ENCODE results near the gene B4GALNT3.

The B4GALNT3 gene

DNA sequence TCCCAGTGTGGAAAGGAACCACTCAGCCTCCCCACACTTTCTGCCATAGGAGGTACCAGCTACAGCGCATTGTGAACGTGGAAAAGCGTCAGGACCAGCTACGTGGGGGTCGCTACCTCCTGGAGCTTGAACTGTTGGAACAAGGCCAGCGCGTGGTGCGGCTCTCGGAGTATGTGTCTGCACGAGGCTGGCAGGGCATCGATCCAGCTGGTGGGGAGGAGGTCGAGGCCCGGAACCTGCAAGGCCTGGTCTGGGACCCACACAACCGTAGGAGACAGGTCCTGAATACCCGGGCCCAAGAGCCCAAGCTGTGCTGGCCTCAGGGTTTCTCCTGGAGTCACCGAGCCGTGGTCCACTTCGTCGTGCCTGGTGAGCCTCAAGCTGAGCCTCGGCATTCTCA lies 96.8 kb downstream of the B4GALNT3 start:
- DNase-seq (ENCODE audit: low read depth in 2 of 2, low spot score in 1 of 2) = no peak

DNA sequence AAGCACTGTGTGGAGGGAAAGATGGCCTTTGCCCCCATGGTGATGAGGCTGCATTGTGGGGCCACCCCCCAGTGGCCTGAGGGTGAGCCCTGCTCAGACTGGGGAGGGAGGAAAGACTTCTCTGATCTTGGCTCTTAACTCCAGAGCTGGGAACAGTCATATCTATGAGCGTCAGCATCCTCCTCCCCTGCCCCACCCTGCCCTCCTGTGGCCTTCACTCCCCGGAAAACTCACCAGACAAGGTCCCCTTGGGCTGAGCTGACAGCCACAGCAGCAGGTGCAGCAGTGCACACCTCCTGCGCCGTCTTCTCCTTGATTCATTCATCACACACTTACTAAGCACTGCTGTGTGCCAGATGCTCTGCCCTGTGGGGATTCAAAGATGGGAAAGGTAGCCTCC lies 98.8 kb downstream of the B4GALNT3 start:
- DNase-seq (ENCODE audit: low read depth in 2 of 2, low spot score in 1 of 2) = no peak

DNA sequence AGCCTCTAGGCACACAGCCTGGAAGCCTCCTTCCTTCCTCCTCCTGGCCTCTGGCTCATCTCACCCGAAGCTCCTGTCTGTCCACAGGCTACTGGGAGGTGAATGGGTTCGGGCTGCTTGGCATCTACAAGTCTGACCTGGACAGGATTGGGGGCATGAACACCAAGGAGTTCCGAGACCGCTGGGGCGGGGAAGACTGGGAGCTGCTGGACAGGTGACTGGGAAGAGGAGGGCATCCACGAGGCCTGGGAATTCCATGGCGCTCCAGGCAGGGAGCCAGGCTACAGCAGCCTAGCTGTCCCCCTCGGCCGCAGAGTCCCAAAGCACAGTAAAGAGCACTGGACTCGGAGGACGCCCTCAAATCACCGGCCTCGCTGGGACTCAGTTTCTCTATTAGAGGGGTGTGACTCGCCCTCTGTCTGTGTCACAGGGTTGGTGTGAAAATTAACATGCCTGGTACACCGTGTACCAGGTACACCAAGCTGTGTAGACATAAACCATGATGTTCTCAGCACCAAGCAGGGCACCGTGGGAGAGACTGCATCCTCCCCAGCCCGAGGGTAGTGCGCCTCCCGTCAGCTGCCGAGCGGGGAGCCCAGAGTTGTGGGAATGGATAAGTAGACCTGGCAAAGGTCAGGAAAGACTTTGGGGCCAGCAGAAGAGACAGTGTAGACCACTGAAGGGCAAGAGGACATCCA lies 99.6 kb downstream of the B4GALNT3 start:
- no peak for DNase-seq (ENCODE audit: low read depth in 2 of 2, low spot score in 1 of 2)

DNA sequence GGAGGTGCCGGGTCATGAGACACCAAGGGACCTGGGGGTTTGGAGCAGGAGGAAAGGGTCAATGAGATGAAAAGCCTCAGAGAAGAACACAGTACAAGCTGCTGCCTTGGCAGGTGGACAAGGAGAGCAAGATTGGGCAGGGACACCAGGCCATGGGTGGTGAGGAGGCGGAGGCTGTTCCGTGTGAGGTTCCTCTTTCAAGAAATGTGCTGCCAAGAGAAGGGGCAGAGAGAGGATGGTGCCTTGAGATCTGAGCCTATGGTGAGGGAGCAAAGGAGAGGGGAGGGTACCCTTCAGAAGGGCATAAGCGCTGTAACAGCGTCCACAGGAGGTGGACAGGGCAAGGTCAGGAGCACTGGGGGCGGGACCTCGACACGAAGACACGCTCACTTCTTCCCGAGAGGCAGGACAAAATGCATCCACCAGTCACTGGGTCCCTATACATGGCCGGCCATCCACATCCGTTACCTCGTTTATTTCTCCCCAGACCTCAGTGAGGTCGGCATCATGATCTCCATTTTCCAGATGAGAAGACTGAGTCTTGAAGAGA lies 100.2 kb downstream of the B4GALNT3 start:
- no peak for DNase-seq (ENCODE audit: low read depth in 2 of 2, low spot score in 1 of 2)

DNA sequence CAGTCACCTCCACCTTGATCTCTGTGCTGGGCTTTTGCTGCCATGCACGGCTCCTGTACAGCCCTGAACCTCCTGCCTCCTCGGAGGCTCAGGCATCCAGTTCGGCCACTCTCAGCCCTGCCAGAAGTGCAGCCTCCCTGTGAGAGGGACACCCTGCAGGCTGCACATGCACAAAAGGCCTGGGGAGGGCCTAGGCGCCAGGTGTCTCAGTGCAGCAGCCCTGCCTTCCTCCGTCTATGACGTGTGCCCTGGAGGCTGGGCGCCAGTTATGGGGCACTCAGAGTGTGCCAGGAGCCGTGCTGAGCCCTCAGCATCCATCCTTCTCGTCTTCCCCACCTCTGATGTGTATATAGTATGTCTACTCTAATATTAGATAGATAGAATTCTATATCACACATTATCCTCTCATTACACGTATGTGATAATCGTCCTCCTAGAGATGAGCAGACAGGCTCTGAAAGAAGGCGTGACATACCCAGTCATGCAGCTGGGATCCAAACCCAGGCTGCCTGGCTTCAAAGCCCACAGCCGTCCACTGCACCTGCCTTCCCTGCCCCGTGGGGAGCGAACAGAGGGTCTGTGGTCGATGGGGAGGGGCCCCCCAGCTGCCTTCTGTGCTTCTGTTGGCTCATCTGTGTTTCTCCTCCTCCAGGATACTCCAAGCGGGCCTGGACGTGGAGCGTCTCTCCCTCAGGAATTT lies 101.1 kb downstream of the B4GALNT3 start:
- DNase-seq (ENCODE audit: low read depth in 2 of 2, low spot score in 1 of 2) = no peak

DNA sequence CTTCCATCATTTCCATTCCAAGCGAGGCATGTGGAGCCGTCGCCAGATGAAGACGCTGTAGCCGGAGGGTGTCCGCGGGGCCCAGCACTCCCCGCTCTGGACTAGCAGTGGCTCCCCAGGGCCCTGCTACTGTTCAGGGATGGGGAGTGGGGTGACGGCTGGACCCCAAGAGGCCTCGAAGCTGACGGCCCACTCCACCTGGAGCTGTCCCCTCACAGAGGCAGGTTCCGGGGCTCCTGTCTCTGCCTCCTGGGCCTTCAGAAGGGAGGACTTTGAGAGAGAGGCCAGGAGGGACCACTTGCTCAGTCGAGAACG lies 101.6 kb downstream of the B4GALNT3 start:
- no peak for DNase-seq (ENCODE audit: low read depth in 2 of 2, low spot score in 1 of 2)

DNA sequence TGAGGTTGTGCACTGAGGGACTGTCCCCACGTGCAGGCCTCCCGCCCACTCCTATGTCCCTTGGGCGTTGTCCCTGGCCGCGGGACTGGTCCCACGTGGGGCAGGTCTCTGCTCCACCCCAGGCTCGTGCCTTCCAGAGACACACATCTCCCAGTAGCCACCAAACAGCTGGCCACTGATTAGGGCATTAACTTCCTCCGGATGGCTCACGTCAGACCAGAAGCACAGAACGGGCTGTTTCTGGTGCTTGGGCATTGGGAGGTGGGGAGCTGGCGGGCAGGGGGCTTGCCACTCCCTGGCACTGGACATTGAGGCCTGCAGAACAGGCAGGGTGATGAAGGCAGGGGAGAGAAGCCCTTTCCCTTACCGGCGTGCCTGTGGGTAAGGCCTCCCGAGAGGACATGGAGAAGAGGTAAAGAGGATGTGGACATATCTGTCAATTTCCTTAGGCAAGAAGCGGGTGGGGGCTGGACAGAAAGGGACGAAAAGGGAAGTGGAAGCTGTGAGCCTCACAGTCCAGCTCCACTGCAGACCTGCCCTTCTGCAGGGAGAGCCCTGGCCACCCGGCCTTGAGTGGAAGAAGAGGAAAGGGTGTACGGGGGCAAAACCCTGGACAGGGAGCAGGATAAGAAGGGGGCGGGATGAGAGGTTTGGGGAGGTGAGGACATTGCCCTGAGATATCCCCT lies 102.3 kb downstream of the B4GALNT3 start:
- DNase-seq (ENCODE audit: low read depth in 2 of 2, low spot score in 1 of 2) = no peak

DNA sequence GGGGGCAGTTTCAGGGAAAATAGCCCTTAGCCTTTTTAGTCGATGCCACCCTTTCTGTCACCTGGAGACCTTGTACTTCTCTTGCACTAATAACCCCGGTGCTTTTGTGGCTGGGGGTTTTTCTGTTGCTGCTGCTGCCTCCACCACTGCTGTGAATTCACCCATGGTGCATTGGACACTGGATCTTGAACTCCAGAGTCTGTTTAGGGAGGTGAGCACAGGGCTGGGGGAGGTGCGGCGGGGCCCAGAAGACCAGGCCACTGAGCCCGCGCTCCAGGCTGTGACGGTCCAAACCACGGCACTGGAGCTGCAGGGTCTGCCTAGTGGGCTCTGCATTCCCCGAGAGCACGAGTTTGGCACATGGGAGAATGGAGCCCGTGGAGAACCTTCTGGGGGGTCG lies 102.9 kb downstream of the B4GALNT3 start:
- DNase-seq (ENCODE audit: low read depth in 2 of 2, low spot score in 1 of 2) = no peak

DNA sequence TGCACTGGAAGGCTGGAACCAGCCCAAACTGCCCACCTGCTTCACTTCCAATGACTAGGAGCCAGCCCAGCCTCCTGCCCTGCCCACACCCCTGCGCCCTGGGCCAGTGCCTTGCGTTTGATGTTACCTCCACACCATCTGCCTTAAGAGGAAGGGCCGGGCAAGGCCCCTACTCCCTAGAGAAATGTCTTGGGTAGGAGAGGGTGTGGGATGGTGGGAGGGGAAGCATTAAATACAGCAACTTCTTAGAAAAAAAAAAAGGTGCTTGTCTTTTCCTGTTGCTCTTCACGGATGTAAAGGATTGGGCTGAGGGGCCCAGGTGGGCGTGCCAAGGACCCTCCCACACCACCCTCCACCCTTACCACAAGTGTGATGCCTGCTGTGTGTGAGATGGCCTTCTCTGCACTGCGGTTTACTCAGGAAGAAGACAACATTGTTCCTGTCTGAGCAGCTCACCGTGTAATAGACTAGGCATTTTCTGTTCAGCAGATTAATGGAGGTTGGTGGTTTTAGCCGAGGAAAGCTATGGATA lies 103.6 kb downstream of the B4GALNT3 start:
- DNase-seq (ENCODE audit: low read depth in 2 of 2, low spot score in 1 of 2) = peak in 1 of 2 donors; percentile 53

DNA sequence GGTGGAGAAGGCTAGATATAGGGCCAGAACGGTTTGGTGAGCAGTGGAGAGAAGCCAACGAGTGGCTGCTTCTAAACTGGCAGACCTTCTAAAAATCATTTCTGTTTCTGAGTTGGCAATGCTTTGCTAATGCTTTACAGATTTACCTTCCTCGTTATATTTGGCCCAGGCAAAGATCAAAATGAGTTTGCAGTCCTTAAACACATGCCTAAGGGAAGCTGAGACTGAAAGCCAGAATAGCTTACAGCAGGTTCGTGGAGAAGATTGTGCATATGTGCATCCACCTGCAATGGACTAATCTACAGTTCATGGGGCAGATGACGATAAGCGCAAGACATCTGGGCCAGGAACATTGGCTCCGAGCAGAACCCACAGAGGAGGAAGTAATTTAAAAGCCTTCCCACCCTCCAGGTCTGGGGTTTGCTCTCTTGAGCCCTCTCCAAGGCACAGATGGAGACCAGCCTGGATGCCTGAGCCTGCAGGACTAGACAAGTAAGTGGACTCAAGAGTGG lies 104.1 kb downstream of the B4GALNT3 start:
- no peak for DNase-seq (ENCODE audit: low read depth in 2 of 2, low spot score in 1 of 2)

DNA sequence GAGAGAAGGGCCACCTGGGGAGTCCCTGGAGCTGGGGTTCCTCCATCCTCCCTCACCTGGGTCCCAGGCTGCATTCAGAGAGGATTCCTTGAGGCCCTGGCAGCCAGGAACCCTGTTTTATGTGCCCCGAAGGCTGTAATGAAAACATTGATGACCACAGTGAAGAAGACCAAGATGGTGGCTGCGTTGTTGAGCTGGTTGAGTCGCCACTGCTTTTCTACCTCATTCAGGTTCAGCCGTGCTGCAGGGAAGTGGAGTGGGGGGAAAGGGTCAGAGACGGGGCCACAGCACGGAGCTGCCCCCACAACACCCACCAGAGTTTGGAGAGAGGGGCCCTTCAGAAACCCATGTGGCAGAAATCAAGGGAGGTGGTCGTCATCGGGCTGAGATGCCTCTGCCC lies 105.4 kb downstream of the B4GALNT3 start:
- no peak for DNase-seq (ENCODE audit: low read depth in 2 of 2, low spot score in 1 of 2)

DNA sequence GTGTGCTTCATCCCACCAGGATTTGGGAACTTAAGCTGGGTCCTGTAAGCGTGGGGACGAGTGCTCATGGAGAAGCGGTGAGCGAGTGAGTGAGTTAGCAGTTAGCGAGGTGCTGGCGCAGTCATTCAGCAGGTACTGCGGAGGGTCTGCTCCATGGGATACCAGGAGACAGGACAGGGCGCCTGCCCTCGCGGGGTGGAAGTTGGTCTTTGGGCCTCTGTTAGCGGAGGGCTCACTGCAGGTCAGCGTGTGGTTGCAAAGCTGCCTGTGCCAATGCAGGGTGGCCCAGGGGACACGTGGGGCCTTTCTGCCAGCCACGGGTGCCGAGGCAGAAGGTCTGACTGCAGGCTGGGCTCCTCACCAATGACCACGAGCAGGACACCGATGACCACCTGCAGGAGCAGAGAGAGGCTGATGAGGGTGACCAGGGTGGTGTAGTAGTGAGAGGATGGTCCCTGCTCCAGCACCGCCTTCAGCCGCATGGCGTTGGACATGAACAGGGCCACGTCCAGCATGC lies 105.9 kb downstream of the B4GALNT3 start:
- no peak for DNase-seq (ENCODE audit: low read depth in 2 of 2, low spot score in 1 of 2)

DNA sequence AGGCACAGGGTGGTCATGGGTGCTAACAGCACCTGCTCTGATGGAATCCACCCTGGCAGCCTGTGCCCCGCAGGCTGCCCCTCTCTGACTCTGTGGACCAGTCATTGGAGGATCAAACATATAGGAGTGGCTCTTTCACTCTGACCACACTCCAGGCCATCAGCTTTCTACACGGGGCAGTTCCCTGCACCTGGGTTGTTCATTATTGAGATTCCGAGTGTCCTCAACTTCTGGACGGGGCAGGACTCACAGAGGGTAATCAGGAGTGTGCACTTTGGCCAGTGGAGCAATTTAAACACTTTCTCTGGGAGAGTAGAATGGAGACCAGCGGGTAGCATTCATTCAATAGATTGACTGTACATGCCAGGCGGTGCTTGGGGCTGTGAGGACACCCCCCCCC lies 108.7 kb downstream of the B4GALNT3 start:
- DNase-seq (ENCODE audit: low read depth in 2 of 2, low spot score in 1 of 2) = no peak

DNA sequence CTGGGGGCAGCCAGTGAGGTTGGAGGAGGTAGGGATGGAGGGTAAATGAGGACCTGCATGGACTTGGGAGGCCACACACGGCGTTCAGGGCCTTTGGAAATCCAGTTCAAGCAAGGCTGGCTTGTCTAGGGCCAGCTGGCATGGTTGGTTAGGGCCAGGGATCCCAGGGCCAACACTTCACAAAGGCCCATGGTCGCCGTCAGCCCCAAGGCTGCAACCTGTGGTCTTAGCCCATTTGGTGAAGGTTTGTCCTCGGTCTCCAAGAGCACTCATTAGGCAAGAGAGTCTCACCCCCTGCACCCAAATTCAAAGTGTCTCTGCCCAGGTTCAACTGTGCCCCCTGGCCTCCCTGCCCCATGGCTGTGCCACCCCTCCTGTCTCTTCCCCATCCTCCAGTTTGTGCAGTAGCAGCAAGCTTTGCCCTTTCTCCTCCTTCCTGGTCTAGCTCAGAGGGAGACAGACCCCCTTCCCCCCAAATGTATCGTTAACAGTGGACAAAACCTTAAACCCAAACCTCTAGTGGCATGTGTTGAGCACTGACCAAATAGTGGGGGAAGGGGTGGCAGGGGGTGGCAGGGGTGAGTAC lies 109.4 kb downstream of the B4GALNT3 start:
- DNase-seq (ENCODE audit: low read depth in 2 of 2, low spot score in 1 of 2) = no peak

DNA sequence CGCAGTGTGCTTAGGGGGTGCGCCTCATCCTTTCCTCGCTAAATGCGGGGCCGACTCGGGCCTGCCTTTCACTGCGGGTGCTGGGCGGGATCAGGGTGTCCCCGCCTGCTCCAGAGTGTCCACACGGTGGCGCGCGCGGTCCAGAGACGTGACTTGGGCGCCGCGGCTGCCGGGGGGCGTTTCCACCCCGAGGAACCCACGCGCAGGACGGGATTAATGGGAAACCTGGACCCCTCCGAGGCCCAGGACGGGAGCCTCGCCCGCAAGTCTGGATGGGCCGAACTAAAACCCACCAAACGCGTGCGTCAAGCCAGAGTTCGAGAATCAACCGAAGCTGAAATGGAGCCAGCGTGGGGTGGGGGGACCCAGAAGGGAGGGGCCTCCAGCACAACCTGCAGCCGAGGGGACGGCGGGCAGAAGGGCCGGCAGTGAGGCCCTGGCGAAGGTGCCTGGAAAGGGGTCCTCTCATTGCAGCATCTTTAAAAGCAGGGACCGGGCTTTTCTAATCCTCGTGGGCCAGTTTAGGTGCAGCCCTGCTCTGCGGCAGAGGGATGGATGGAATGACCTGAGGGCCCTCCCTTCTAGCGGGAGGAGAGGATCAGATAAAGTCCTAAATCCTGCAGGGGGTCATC lies 110.2 kb downstream of the B4GALNT3 start:
- DNase-seq (ENCODE audit: low read depth in 2 of 2, low spot score in 1 of 2) = peak; percentile 70 to 77

DNA sequence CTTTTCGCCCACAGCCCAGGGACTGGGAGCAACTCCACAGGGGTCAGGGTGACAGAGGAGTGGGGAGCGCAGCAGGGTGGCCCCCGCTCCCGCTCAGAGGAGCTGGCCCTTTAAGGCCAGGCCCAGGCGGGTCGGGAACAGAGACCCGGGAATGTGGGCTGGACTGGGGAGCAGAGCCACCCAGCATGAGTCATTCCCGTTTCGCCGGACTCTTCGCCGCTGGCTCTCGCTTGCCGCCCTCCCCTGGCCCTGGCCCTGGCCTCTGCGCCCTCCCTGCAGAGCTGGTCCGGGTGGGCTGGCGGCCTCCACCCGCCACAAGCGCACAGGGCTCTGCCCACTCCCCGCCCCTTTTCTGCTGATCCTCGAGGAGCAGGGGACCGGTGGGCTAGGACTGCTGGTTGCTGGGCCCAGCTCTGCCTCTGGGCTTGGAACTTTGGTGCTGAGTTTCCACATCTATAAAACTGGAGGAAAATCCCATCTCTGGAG lies 110.7 kb downstream of the B4GALNT3 start:
- no peak for DNase-seq (ENCODE audit: low read depth in 2 of 2, low spot score in 1 of 2)

DNA sequence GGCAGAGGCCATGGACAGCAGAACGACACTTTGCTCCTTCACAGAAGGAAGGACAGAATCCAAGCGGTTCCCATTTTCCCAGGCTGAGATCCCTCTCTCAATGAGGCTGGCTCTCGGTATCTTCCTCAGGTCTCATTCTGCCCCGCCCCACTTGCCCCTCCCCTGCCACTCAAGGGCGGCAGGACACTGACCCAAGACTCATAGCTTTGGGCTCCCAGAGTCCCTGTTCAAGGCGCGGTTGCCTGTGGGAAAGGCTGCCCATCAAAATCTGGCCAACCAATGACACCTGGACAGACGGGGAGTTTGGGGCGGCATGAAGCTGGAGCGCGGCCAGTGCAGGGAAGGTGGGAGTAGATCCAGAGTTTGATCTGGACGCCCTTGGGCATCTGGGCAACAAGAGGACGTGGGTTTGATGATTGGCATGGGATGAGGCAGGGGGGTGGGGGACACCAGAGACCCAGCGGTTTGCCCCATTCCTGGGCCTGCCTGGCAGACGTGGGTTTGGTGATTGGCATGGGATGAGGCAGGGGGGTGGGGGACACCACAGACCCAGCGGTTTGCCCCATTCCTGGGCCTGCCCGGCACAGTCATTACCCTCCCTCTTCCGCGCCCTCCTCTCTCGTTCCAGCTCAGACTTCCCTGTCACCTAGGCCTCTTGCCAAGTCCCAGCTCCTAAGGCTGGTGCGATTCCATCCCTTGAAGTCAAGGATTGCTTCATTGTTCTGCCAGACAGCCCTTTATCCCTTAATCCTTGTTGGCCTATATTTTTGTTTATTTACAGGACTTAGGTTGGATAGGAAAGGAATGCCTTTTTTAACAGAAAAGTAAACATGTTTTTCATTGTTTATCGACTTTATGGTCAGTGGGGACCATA lies 111.4 kb downstream of the B4GALNT3 start:
- DNase-seq (ENCODE audit: low read depth in 2 of 2, low spot score in 1 of 2) = no peak

DNA sequence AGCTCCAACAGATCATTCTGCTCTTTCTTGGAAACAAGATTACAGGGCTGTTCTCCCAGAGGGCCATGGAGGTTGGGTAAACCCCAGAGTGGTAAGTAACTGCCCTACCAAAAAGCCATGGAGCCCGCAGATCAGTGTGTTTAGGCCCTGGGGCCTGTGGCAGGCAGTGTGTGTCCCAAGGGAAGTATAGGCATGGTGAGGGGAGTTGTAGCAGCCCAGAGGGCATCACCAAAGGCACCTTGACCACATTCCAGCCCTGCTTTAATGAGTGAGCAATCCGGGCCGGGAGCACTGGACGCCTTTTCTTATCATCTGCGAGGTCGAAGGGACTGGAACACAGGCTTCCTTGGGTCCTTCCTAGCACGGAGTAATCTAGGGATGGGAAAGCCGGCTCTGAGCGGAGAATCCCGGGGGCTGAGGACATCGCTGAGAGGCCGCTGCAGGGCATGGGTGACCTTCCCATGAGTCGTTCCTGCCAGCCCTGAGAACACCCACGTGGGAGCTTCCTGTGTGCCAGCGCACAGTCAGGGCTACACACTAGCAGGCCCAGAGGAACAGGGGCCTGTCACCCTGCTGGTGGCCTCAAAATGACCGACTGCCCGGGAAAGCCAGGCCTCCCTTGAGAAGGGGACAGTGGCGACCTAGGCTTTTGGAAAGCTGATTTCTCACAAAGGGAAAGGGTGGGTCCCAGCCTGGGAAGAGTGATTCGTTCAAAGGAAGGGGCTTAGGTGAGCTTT lies 112.2 kb downstream of the B4GALNT3 start:
- DNase-seq (ENCODE audit: low read depth in 2 of 2, low spot score in 1 of 2) = no peak

DNA sequence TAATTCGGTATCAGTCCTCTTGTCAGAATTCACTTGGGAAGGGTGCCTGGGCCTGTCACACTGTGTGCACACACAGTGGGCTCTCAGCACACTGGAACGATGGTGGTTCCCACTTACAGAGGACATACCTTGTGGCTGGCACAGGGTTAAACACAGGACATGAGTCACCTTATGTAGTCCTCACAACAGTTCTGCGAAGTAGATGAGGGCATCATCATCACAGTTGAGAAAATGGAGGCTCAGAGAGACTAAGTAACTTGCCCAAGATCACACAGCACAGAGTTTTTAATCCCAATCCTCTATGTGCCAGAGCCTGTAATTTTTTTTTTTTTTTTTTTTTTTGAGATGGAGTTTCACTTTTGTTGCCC lies 112.8 kb downstream of the B4GALNT3 start:
- no peak for DNase-seq (ENCODE audit: low read depth in 2 of 2, low spot score in 1 of 2)

All from stimulated activated CD8-positive, alpha-beta memory T cell treated with anti-CD3 and anti-CD28 coated beads, Interleukin-4, amount 100 ng/mL, for 4 hours (primary cell).